Pulmonary artery endothelial cell (primary cell): ENCODE measurements around the gene PHYHD1. TPM values are rescaled to one million over a fixed set of nuclear protein-coding genes. Genes with fewer than 3 reads are reported as not detected.
A peak's percentile ranks its signal among the peaks of the same experiment; 100 is the strongest.

Experiments
- DNase-seq: peaks from one replicate; pipeline ENCODE4 v3.0.0-alpha.2; 2011; ENCODE audit warnings: low read depth, low spot score
- total RNA-seq: library from RNA; depleted of rRNA; stranded (reverse); fragments of >200 nt; gene quantifications from 2 replicates; pipeline ENCODE4 v1.2.3, GENCODE V29; 2014

The PHYHD1 gene
- 0.20 and 0.81 TPM in 2 replicates for total RNA-seq

GRCh38 chr9:128920381-128921058, at the start of gene PHYHD1:
PHYHD1 (plus strand) TSS chr9:128920982; CDS start chr9:128922324, 1,342 bp downstream.
- no peak for DNase-seq

DNA sequence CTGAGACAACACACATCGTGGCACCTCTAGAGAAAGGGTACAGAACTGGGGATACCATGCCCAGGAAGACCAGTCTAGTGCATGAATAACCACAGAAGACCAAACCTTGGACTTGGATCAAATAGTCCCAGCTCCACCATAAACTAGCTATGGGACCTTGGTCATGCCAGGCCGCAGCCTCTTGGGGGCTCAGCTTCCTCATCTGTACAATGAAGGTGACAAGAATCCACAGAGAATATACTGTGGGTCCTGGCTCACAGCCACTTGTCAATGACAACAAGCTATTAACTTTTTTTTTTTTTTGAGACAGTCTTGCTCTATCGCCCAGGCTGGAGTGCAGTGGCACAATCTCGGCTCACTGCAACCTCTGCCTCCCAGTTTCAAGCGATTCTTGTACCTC, 42.9 kb upstream of the PHYHD1 start:
- no peak for DNase-seq

DNA sequence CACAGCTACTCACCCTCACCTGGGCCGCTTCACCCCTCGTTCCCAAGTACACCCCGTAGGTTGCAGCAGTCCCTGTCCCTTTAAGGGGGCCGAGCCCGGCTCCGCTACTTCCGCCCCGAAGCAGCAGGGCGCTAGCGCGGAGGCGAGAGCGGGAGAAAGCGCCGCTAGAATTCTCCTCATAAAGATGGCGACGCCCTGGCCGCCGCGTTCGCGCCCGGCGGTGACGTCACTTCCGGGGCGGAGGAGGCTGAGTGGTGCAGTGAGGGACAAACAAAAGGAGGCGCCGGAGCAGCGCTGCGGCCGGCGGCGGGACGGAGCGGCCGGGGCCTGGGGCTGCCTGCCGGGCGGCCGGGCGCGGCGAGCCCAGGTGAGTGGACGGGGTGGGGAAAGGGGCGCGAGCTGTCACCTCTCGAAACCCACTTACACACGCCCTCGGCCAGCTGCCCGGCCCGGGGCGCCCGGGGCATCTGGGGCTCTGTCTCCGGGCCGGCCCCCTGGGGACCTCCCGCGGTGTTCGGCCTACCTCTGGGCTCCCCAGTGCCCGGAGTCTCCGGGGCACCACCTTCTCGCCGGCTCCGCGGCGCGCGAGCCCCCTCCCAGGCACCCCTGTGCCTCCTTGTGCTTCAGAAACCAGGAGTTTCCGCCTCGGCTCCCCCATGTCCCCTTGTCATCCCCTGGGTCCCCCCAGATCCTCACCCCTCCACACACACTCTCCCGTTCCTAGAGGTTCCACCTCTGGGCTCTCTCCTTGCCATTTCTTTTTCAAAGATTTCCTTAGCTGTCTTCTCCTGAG, 38.7 kb upstream of the PHYHD1 start, which contains the start of the genes KYAT1 and LRRC8A:
KYAT1 (minus strand) TSS at position 67 of the 793 bp plus-strand sequence. CDS start 36,545 bp downstream, outside the sequence.
LRRC8A (plus strand) TSS at position 250 of the 793 bp plus-strand sequence. CDS start 25,032 bp downstream, outside the sequence.
- peak; percentile 83 for DNase-seq

DNA sequence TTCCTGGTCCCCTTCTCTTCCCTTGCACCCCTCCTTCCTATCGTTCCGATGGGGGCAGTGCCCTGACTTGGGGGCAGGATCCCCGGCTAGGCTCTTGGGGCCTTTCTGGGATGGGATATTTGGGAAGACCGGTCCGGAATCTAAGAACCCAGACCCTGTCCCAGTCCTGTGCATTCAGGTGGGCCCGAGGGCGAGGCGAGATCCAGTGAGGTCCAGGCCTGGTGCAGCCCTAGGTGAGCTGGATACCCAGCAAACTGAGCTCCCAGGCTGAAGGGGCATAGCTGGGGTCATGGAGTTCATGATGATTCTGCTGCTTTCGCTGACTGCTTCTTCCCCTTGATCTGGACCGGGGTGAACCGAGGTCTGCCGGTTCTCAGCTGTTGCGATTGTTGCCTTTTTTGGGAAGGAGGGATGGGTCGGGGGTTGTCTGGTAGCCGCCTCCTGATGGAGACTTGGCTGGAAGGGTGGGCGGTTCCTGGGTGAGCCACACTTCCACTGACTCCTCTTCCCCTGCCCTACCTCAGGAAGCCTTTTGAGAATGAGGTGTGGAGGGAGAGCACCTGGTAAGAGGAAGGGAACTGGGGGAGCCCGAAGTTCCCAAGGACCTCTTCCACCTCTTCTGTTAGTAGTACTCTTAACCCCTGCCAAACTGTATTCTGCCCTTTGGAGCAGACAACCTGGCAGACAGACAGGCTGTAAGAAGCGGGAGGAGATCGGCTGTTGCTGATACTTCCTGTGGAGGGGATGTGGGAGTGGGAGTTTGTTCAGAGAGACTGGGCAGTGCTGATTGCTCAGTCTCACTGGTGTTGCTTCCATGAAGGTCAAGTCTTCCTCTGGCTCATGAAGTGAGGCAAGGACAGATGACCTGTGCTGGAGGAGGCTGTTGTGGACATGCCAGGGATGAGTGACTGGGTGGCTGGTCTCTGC, 37.8 kb upstream of the PHYHD1 start:
- DNase-seq: no peak

- no peak for DNase-seq
These were observed 36.6 kb upstream of the PHYHD1 start for GRCh38 chr9:128884164-128884563.

GRCh38 chr9:128885376-128885775, 35.4 kb upstream of the PHYHD1 start:
- DNase-seq: no peak

- no peak for DNase-seq
These were observed 35.0 kb upstream of the PHYHD1 start for GRCh38 chr9:128885798-128886197.

GRCh38 chr9:128886211-128886891, 34.4 kb upstream of the PHYHD1 start:
- DNase-seq: no peak

GRCh38 chr9:128887049-128887448, 33.7 kb upstream of the PHYHD1 start:
- no peak for DNase-seq

DNA sequence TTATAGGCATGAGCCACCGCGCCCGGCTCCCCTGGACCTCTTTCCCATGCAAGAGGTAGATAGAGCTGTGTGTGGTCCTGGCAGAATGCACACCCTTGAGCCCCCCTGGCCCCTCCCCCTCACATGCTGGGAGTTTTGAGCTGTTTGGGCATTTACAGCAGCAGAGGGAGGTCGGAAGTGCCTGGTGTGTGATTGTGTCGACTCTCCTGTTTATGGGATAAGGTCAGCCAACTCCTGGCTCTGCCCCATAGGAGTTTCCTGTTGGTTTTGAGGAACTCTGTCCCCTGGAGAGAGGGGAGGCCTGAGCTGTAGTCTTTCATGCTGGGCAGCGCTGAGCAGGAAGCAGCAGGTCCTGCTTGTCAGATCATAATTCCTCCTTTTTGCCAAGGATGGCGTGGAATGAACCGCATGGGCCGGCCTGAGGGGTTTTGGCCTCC, 32.9 kb upstream of the PHYHD1 start:
- DNase-seq: peak; percentile 57

- no peak for DNase-seq
These were observed 29.2 kb upstream of the PHYHD1 start for GRCh38 chr9:128891321-128892220.

GRCh38 chr9:128892221-128892921, 28.4 kb upstream of the PHYHD1 start:
- peak; percentile 56 for DNase-seq

DNA sequence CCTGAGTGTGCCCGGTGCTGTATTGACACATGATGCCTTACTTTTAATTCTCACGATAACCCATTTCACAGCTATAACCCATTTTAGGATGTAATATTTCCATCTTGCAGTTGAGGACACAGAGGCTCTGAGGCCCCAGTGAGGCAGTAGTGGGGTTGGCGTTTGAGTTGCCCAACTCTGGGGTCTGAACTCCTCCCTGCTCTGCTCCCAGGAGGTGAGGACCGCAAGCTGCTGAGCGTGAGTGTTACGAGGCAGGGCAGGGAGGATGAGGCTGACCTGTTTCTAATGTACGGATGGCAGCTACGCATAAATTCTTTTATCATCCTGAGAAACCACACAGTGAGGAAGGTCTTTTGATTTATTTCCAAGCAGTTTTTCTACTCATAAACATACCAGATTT, 27.4 kb upstream of the PHYHD1 start:
- no peak for DNase-seq

DNA sequence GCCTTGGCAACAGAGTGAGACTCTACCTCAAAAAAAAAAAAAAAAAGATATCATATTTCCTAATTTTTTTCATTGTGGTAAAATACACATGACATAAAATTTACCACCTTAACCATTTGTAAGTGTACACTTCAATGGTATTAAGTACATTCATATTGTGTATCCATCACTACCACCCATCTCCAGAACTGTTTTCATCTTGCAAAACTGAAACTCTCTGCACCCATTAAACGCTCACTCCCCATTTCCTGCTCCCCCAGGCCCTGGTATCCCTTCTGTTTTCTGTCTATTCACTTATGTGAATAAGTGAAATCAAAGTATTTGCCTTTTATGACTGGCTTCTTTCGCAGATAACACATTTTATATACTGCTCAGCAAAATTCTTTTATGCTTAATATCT, 26.0 kb upstream of the PHYHD1 start:
- no peak for DNase-seq

DNA sequence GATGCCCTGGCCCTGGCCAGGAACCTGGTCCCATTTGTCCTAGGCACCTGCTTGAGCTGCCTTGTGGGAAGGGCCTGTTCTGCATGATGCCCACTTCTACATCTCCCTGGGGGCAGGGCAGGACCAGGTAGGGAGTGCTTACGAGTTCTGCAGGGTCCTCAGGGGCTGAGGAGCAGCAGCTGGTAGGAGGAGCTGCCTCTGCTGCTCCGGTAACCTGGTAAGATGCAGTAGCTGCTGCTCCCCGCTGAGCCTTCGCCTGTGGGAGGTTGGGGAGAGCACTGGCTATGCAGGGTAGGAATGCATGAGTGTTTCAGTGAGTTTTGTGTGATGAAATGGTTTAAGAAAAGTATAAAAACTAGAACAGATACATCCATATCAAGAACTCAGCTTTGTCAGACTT, 25.2 kb upstream of the PHYHD1 start:
- DNase-seq: no peak

DNA sequence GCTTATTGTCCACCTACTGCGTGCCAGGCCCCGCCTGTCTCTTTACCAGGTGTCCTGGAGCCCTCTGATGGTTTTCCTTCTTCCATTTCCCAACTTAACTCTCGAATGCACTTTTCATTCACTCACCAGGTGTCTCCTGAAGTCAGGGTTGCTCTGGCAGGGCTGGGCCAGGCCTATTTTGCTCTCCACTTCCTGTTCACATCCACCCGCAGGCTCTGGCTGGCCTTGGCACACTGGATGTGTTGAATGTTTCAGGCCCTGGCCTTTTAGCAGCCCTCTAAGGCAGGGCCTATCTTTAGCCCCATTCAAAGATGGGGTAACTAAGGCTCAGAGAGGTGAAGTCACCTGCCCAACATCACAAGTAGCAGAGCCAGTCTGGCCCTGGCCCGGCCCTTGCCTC, 22.4 kb upstream of the PHYHD1 start:
- no peak for DNase-seq

DNA sequence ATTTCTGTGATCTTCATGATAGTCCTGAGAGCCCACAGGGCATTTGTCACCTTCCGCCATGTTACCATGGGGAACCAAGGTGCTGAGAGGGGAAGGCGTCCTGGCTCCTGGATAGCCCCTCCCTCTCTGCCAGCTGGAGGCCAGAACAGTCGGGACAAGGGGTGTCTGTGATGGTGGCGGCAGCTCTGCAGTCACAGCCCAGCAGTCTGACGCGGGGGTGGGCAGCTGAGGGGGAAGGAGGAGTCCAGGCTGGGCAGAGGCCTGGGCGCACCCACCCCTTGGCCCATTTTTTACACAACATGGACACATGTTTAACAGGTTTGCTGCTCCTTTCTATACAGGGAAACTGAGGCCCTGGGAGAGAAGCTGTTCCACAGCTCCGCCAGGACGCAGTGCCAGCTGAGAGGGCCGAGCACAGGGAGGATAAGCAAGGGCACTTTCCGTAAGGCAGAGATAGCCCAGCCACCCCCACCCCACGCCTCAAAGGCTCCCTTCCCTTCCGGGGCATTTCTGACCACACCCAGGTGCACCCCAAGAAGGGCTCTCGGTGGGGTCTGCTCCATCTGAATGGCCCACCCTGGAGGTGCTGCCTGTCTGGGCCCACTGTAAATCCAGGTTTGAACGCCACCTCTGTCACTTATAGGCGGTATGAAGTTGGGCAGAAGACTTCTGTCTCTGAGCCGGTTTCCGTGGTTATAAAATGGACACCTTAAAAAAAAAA, 21.8 kb upstream of the PHYHD1 start:
- DNase-seq: no peak

GRCh38 chr9:128899566-128900322, 21.0 kb upstream of the PHYHD1 start:
- no peak for DNase-seq
